NOMO-1 treated with dmso at 0.1 percent for 144 hours (cell line): Measurements from ENCODE around the gene ZNF341.

Experiments
- DNase-seq: peaks from one replicate; lab custom pipeline; 2025; ENCODE audit not compliant: unreplicated experiment; lab: John Stamatoyannopoulos, UW

The ZNF341 gene

GRCh38 chr20:33821270-33821836 lies 89.6 kb downstream of the ZNF341 start:
- no peak for DNase-seq

GRCh38 chr20:33822423-33822822 lies 90.6 kb downstream of the ZNF341 start:
- DNase-seq = no peak

- no peak for DNase-seq
These were observed 91.2 kb downstream of the ZNF341 start for GRCh38 chr20:33822991-33823390.

GRCh38 chr20:33824852-33825251 lies 93.1 kb downstream of the ZNF341 start:
- no peak for DNase-seq

GRCh38 chr20:33825340-33826269 lies 93.8 kb downstream of the ZNF341 start:
- DNase-seq = no peak

GRCh38 chr20:33826270-33826897 lies 94.6 kb downstream of the ZNF341 start:
- DNase-seq = no peak

- no peak for DNase-seq
These were observed 95.3 kb downstream of the ZNF341 start for GRCh38 chr20:33827109-33827508.

- no peak for DNase-seq
These were observed 96.0 kb downstream of the ZNF341 start for GRCh38 chr20:33827634-33828325.

GRCh38 chr20:33828326-33828844 lies 96.6 kb downstream of the ZNF341 start:
- no peak for DNase-seq

GRCh38 chr20:33828967-33829560 lies 97.3 kb downstream of the ZNF341 start:
- no peak for DNase-seq

- no peak for DNase-seq
These were observed 97.8 kb downstream of the ZNF341 start for GRCh38 chr20:33829636-33830035.

- DNase-seq = no peak
These were observed 98.6 kb downstream of the ZNF341 start for GRCh38 chr20:33830371-33830770.

GRCh38 chr20:33832103-33832804 lies 100.5 kb downstream of the ZNF341 start:
- no peak for DNase-seq

GRCh38 chr20:33833333-33833732 lies 101.5 kb downstream of the ZNF341 start:
- DNase-seq = no peak

- DNase-seq = no peak
These were observed 103.9 kb downstream of the ZNF341 start for GRCh38 chr20:33835615-33836172.

- DNase-seq = no peak
These were observed 104.5 kb downstream of the ZNF341 start for GRCh38 chr20:33836277-33836676.

- DNase-seq = no peak
These were observed 105.5 kb downstream of the ZNF341 start for GRCh38 chr20:33837096-33837830.

GRCh38 chr20:33838035-33838864 lies 106.5 kb downstream of the ZNF341 start:
- DNase-seq = no peak
